ENCODE measurements around the gene PLLP. TPM values are rescaled to one million over a fixed set of nuclear protein-coding genes. Genes with fewer than 3 reads are reported as not detected.

The PLLP gene
- total RNA-seq, 3 donors from 2014 or later: 2.8 to 8.6 (median 4.3) TPM

DNA sequence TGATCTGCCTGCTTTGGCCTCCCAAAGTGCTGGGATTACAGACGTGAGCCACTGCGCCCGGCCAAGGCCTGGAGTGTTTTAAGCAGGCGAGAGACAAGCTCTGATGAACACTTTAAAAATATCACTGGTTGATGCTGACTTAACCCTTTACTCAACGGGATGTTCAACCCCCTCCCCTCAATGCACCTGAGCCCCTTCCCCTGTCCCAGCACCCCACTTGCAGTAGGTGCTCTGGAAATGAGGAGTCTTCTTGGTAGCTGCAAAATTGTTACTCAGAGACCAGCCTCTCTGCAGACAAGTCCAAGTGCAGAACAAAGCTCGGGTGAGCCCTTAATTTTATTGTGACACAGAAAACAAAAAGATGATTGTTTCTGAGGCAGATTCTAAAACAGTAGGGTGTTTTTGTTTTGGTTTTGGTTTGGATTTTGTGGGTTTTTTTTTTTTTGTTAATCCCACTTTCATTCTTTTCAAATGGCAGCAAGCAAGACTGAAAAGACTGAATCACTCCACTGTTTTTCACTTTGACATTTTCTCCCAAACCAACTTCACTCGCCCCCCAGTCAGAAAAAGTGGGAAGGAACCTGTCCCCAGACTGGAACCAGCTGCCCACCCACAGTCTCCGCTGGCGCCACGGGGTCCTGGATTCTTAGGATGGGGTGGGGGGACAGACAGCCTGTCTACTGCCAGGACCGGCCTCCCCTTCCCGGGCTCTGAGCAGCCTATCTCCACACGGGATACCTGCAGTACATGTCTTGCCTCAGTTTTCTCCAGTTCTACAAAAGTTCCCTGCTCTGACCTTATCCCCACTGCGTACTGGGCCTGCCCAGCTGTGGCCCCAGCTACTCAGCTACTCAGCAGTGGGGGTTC is 5.2 kb upstream of the PLLP start:
- no peaks in the 10 kb centered on the region for H3K36me3 ChIP-seq (ENCODE audit: low read depth)
- ATAC-seq (no peak), DNase-seq (no peak)
- H3K9me3 ChIP-seq: no peaks in the 10 kb centered on the region
- H3K4me1 ChIP-seq (ENCODE audit: low read depth): no peaks in the 10 kb centered on the region
- no peak overlapping the region for H3K4me3 ChIP-seq
- TF ChIP-seq, protein P1, sequence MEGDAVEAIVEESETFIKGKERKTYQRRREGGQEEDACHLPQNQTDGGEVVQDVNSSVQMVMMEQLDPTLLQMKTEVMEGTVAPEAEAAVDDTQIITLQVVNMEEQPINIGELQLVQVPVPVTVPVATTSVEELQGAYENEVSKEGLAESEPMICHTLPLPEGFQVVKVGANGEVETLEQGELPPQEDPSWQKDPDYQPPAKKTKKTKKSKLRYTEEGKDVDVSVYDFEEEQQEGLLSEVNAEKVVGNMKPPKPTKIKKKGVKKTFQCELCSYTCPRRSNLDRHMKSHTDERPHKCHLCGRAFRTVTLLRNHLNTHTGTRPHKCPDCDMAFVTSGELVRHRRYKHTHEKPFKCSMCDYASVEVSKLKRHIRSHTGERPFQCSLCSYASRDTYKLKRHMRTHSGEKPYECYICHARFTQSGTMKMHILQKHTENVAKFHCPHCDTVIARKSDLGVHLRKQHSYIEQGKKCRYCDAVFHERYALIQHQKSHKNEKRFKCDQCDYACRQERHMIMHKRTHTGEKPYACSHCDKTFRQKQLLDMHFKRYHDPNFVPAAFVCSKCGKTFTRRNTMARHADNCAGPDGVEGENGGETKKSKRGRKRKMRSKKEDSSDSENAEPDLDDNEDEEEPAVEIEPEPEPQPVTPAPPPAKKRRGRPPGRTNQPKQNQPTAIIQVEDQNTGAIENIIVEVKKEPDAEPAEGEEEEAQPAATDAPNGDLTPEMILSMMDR (IDR thresholded peaks at IDR 0.05): no peak
- intact Hi-C loops (cut with DNase I, micrococcal nuclease): no loop called here

DNA sequence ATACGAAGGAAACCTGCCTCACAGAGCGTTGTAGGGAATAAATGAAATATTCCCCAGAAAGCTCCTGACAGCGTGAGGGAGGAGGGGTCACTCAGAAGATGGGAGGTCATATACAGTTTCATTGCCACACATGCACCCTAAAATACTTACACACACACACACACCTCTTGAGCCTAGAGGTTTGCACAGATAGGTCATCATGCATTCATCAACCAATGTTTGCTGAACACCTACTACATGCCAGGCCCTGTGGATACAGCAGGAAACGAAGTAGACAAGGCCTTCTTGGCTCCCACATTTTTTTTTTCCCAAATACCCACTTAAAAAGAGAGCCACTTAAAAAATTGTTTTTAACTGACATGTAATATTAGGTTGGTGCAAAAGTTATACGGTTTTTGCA is 907 bp upstream of the PLLP start:
- intact Hi-C loops (cut with DNase I, micrococcal nuclease): no loop called here
- ATAC-seq: no peak
- peaks cover 9% of the 10 kb centered on the region for H3K4me1 ChIP-seq (ENCODE audit: low read depth)
- no peak for DNase-seq
- TF ChIP-seq, protein P1 (IDR thresholded peaks at IDR 0.05): no peak
- no peaks in the 10 kb centered on the region for H3K9me3 ChIP-seq
- H3K36me3 ChIP-seq (ENCODE audit: low read depth): no peaks in the 10 kb centered on the region
- no peak overlapping the region for H3K4me3 ChIP-seq

DNA sequence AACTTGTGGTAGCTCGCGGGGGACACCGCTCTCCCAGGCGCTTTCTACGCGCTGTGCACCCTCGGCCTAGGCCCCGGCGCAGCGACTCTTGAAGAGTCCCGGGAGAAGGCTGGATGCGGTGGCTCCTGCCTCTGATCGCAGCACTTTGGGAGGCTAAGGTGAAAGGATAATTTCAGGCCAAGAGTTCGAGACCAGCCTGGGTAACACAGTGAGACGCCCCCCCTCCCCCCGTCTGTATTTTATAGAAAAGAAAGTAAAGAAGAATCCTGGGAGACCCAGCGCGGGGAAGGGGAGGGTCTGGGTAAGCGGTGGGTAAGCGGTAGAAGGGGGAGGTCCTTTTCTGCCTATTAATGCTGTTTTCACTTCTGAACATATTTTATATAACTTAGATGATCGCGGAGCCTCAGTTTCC is 486 bp upstream of the PLLP start:
- intact Hi-C loops (cut with DNase I, micrococcal nuclease): no loop called here
- Histone ChIP-seq H3K36me3 (ENCODE audit: low read depth) (no peaks in the 10 kb centered on the region), H3K4me1 (ENCODE audit: low read depth) (peaks cover 11% of the 10 kb centered on the region), H3K9me3 (no peaks in the 10 kb centered on the region), H3K4me3 (peak overlapping the region; percentile 14)
- TF ChIP-seq, protein P1 (IDR thresholded peaks at IDR 0.05): no peak
- ATAC-seq: no peak
- no peak for DNase-seq

DNA sequence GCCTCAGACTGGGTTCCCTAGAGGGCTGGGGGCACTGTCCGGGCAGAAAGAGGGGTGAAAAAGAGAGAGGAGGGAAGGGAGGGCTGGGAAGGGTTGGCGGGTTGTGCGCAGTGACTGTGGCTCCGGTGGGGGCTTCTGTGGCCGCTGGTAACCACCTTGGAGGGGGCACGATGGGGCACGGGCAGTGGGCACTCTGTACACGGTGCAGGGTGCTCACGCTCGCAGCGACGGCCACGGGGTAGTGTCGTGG is 588 bp downstream of the PLLP start:
- Histone ChIP-seq H3K36me3 (ENCODE audit: low read depth) (no peaks in the 10 kb centered on the region), H3K4me1 (ENCODE audit: low read depth) (peaks cover 11% of the 10 kb centered on the region), H3K9me3 (no peaks in the 10 kb centered on the region), H3K4me3 (peak overlapping the region; percentile 14)
- intact Hi-C loops (cut with DNase I, micrococcal nuclease): no loop called here
- DNase-seq (no peak), ATAC-seq (no peak)
- TF ChIP-seq, protein P1 (IDR thresholded peaks at IDR 0.05): no peak

DNA sequence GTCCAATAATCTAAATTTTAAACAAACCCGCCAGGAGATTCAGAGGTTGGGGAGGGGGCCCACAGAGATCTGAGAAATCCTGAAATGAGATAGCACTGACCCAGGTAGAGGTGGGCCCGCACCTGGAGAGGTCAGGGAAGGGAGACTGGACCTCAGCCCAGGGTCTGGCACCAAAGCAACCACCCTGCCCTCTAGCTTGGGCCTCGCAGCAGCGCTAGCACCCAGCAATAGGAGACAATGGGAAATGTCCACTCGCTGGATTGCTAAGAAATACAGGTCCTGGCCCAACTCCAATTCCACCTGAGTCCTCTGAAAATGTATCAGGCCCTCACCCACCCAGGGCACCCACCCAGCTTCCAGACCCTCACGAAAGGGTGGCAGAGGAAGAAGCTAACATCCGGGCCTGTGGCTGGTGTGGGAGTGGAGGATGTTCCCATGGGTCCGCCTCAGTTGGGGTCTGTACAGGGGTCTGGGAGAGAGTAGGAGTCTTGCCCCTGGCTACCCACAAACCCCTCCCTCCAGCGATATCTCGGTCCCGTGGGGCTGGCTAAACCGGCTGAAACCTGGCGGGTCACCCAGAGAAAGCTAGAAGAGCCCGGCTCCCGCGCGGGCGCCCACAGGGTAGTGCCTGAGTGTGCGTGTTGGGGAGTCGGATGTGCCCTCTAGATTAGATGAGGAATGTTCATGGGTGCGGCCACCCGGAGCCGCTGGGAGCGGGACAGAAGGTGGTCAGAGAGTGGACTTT is 1.1 kb downstream of the PLLP start:
- TF ChIP-seq, protein P1 (IDR thresholded peaks at IDR 0.05): no peak
- no peaks in the 10 kb centered on the region for H3K9me3 ChIP-seq
- peak; percentile 54 for ATAC-seq
- peaks cover 11% of the 10 kb centered on the region for H3K4me1 ChIP-seq (ENCODE audit: low read depth)
- no peaks in the 10 kb centered on the region for H3K36me3 ChIP-seq (ENCODE audit: low read depth)
- H3K4me3 ChIP-seq: no peak overlapping the region
- intact Hi-C loops (cut with DNase I, micrococcal nuclease): no loop called here
- peak in 1 of 3 donors; percentile 34 for DNase-seq
